Astrocyte of the cerebellum (primary cell): ENCODE measurements around the gene COX4I2.
"Not testable (repeated sequence)": the region's sequence is repeated elsewhere in the genome, so short reads cannot be mapped to it uniquely, and the experiment has no call there.

Experiments
- DNase-seq: peaks from one replicate; pipeline ENCODE4 v3.0.0-alpha.2; 2011; ENCODE audit warnings: low read depth
- H3K4me3 ChIP-seq: 2 replicates; pipeline ENCODE4 v1.5.1; 2011; ENCODE audit warnings: mild to moderate bottlenecking, low read depth, low read length, moderate library complexity
- CTCF ChIP-seq: IDR thresholded peaks from 2 replicates; pipeline ENCODE4 v1.5.1; 2012; ENCODE audit warnings: low read length, low read depth, moderate library complexity, mild to moderate bottlenecking; ENCODE audit errors: missing control alignments
- in situ Hi-C: cut with HindIII; loops from 2 replicates; pipeline ENCODE4 v1.10.0; 2017; ENCODE audit warnings: low sequenced_read_pairs

Gene COX4I2

GRCh38 chr20:31641391-31641790 lies 3.7 kb downstream of the COX4I2 start:
- no peak for TF ChIP-seq CTCF
- no peak for DNase-seq
- H3K4me3 ChIP-seq: no peak overlapping the region
- in situ Hi-C loops: no loop called here

GRCh38 chr20:31642837-31643236 lies 5.1 kb downstream of the COX4I2 start:
- H3K4me3 ChIP-seq: no peak overlapping the region
- no peak for TF ChIP-seq CTCF
- in situ Hi-C loops: no loop called here
- no peak for DNase-seq

DNA sequence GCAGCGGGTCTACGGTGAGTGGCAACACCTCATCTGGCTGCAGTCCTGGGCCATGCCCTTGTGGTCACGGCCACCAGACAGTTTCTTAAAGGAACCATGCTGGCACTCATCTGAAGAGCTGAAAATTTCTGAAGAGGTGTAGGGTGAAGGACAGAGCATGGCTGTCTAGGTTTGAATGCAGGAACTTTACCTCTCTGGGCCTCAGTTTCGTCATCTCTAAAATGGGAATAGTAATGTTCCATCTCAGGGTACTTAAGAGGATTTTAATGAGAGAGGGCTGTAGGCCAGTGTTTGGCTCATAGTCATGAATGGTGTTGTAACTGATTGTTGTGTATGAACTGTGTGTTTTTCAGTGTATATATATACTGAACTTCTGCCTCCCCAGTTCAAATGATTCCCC lies 5.8 kb downstream of the COX4I2 start:
- DNase-seq: no peak
- no peak overlapping the region for H3K4me3 ChIP-seq
- in situ Hi-C loops: no loop called here
- TF ChIP-seq CTCF: no peak

DNA sequence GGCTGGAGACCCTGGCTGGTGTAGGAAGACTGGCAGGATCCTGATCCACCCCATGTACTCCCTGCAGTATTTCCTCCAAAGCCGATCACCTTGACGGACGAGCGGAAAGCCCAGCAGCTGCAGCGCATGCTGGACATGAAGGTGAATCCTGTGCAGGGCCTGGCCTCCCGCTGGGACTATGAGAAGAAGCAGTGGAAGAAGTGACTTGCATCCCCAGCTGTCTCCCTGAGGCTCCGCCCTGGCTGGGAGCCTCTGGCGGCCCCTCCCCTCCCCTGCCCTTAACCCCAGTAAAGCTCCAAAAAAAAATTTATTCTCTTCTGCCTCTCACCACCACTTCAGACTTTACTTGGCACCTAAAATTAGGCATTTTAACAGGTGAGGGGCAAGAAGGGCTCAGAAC lies 7.0 kb downstream of the COX4I2 start:
- in situ Hi-C loops: no loop called here
- no peak for DNase-seq
- TF ChIP-seq CTCF: no peak
- H3K4me3 ChIP-seq: no peak overlapping the region

DNA sequence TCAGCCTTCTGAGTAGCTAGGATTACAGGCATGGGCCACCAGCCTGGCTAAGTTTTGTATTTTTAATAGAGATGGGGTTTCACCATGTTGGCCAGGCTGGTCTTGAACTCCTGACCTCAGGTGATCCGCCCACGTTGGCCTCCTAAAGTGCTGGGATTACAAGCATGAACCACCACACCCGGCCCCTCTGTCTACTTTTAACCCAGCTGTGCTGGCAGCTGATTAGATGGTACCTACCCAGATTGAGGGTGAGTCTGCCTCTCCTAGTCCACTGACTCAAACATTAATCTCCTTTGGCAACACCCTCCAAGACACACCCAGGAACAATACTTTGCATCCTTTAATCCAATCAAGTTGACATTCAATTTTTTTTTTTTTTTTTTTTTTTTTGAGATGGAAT lies 10.4 kb downstream of the COX4I2 start:
- DNase-seq, in situ Hi-C loops, H3K4me3 ChIP-seq: not testable (repeated sequence)

- no peak for TF ChIP-seq CTCF
- DNase-seq: no peak
- in situ Hi-C loops: no loop called here
- no peak overlapping the region for H3K4me3 ChIP-seq
These were observed 15.2 kb downstream of the COX4I2 start for GRCh38 chr20:31652917-31653396.

DNA sequence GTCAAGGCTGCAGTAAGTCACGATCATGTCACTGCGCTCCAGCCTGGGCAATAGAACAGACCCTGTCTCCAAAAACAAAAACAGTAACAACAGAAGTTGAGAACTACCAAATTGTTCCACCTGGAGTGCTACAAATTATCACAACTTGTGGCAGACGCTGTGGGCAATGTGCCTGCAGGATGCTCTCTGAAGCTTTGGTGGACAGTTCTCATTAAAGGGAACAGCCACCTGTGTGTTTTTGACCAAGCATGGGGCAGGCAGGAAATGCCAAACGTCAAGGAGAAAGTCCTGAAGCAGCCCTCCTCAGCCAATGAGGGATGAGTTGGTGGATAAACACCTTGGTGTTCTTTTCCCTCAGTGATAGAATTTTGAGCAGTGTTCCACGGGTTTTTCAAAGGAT lies 15.8 kb downstream of the COX4I2 start:
- no peak for TF ChIP-seq CTCF
- in situ Hi-C loops: no loop called here

More for the DNA sequence above, 15.8 kb downstream of the COX4I2 start:
- no peak for DNase-seq
- no peak overlapping the region for H3K4me3 ChIP-seq
